ENCODE measurements around the gene ZHX3. TPM values are rescaled to one million over a fixed set of nuclear protein-coding genes. Genes with fewer than 3 reads are reported as not detected.

The ZHX3 gene
- total and polyA plus RNA-seq, 10 donors = 1.6 to 26.7 (median 12.3) TPM

DNA sequence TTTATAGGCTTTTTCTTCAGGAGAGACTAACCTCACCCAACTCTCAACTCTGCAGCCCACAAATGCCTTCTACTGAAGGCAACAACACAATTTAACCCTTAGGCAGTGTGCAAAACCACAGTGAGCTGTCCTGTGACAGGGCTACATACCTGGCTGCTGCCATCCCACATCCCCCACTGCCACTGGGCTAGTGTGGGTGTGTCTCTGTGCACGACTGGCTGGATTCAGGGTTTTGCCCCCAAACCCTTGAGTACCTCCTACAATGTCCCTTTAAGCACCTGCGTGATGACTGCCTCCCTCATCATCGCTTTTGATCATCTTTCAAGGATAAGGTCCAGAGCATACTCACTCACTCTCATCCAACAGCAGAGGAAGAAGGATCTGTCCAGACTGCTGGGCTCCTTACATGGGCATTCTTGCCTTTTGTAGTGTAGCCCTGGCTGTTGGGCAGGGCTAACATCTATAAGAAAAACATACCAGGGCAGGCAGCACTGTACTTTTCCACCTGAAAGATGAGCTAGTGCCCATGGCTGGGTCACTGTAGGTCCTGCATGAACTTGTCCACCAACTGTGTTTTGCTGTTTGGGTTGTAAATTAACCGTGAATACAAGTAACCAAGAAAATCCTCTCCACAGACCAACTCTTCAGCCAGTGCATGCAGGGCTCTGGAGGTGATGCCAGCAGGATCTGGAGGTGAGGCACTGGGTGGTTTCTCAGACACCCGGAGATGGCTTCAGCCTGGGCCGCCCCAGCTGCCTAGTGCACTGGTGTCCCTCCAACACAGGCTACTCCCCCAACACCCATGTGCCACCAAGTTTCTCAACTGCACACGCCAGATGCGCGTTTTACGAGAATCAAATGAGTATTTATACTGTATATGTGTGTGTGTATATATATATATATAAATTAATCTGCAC is 135.0 kb downstream of the ZHX3 start:
- Histone ChIP-seq H3K36me3 (peaks cover 0 to 28% (median 0%) of the 10 kb centered on the region in 6 donors), H3K9me3 (no peaks in the 10 kb centered on the region), H3K27me3 (replicated peaks in 1 of 7) (no peaks in the 10 kb centered on the region), H3K27ac (no peak overlapping the region), H3K4me1 (no peaks in the 10 kb centered on the region), H3K4me3 (no peak overlapping the region)
- TF ChIP-seq POLR2A (IDR thresholded peaks at IDR 0.05) (no peak), POLR2AphosphoS5 (IDR thresholded peaks at IDR 0.05) (peak in 1 of 3 donors; percentile 21)
- DNase-seq = peak; percentile 59
- WGBS, 5 donors = 94 to 96% (median 95%) methylated on average over 10 of the region's 10 CpGs
- intact Hi-C loops (cut with DNase I; ENCODE audit: low total_unique reads) = no loop called here

DNA sequence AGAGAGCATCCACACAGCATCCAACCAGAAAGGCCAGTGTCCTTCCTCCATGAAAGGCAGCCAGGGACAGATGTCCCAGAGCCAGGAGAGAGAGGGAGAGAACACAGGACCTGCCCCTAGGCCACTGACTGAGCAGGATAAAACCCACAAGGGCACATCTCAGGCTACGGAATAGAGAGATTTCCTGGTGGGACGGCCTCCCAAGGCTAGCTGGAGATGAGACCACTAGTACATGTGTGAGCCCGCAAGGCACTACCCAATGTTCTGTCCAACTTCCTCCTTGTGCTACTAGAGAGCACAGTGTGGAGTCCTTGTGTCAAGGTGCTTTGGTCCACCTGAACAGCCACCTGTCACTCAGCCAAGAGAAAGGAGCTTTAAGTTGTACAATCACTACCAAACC is 136.0 kb downstream of the ZHX3 start:
- no peaks in the 10 kb centered on the region for H3K9me3 ChIP-seq
- 72 to 92% (median 83%) methylated on average over 2 to 3 of the region's 3 CpGs for WGBS, 5 donors
- DNase-seq = no peak

GRCh38 chr20:41180599-41181333 is 136.8 kb downstream of the ZHX3 start:
- Histone ChIP-seq H3K4me1 (no peaks in the 10 kb centered on the region), H3K36me3 (peaks cover 0 to 45% (median 5%) of the 10 kb centered on the region in 6 donors), H3K9me3 (no peaks in the 10 kb centered on the region), H3K27ac (no peak overlapping the region), H3K4me3 (no peak overlapping the region), H3K27me3 (replicated peaks in 1 of 7) (no peaks in the 10 kb centered on the region)
- WGBS, 5 donors = 80 to 96% (median 92%) methylated on average over 6 of the region's 6 CpGs
- DNase-seq = peak; percentile 48
- TF ChIP-seq POLR2AphosphoS5 (IDR thresholded peaks at IDR 0.05) (no peak), POLR2A (IDR thresholded peaks at IDR 0.05) (no peak)
- TF ChIP-seq, protein P1, sequence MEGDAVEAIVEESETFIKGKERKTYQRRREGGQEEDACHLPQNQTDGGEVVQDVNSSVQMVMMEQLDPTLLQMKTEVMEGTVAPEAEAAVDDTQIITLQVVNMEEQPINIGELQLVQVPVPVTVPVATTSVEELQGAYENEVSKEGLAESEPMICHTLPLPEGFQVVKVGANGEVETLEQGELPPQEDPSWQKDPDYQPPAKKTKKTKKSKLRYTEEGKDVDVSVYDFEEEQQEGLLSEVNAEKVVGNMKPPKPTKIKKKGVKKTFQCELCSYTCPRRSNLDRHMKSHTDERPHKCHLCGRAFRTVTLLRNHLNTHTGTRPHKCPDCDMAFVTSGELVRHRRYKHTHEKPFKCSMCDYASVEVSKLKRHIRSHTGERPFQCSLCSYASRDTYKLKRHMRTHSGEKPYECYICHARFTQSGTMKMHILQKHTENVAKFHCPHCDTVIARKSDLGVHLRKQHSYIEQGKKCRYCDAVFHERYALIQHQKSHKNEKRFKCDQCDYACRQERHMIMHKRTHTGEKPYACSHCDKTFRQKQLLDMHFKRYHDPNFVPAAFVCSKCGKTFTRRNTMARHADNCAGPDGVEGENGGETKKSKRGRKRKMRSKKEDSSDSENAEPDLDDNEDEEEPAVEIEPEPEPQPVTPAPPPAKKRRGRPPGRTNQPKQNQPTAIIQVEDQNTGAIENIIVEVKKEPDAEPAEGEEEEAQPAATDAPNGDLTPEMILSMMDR (IDR thresholded peaks at IDR 0.05 in 8 of 11, conservative IDR thresholded peaks at IDR 0.05 in 3 of 11) = no peak
- intact Hi-C loops (cut with DNase I; ENCODE audit: low total_unique reads) = no loop called here

More for the DNA sequence above, 136.0 kb downstream of the ZHX3 start:
- no peak overlapping the region for H3K27ac ChIP-seq
- TF ChIP-seq POLR2A (IDR thresholded peaks at IDR 0.05) = no peak
- peak in 1 of 3 donors; percentile 36 for TF ChIP-seq POLR2AphosphoS5 (IDR thresholded peaks at IDR 0.05)
- TF ChIP-seq, protein P1 (IDR thresholded peaks at IDR 0.05 in 8 of 11, conservative IDR thresholded peaks at IDR 0.05 in 3 of 11) = no peak
- peaks cover 0 to 37% (median 2%) of the 10 kb centered on the region in 6 donors for H3K36me3 ChIP-seq
- no peaks in the 10 kb centered on the region for H3K4me1 ChIP-seq
- intact Hi-C loops (cut with DNase I; ENCODE audit: low total_unique reads) = no loop called here
- no peak overlapping the region for H3K4me3 ChIP-seq
- H3K27me3 ChIP-seq (replicated peaks in 1 of 7) = no peaks in the 10 kb centered on the region

- TF ChIP-seq POLR2A (IDR thresholded peaks at IDR 0.05) = no peak
- TF ChIP-seq POLR2AphosphoS5 (IDR thresholded peaks at IDR 0.05) = no peak
- TF ChIP-seq, protein P1 (IDR thresholded peaks at IDR 0.05 in 8 of 11, conservative IDR thresholded peaks at IDR 0.05 in 3 of 11) = no peak
- intact Hi-C loops (cut with DNase I; ENCODE audit: low total_unique reads) = loop anchor here (10.0 kb wide), 1 partner anchor 45 kb away; no protein-coding TSS in a partner anchor
- WGBS, 5 donors = 92 to 98% (median 96%) methylated on average over 6 to 8 of the region's 8 CpGs
- no peak overlapping the region for H3K4me3 ChIP-seq
- no peaks in the 10 kb centered on the region for H3K27me3 ChIP-seq (replicated peaks in 1 of 7)
- H3K36me3 ChIP-seq = peaks cover 0 to 53% (median 13%) of the 10 kb centered on the region in 6 donors
- no peak overlapping the region for H3K27ac ChIP-seq
- no peak for DNase-seq
- no peaks in the 10 kb centered on the region for H3K9me3 ChIP-seq
- H3K4me1 ChIP-seq = peaks cover 0 to 5% (median 0%) of the 10 kb centered on the region in 6 donors
Observed at GRCh38 chr20:41179961-41180360, 137.6 kb downstream of the ZHX3 start.

All from spleen (tissue), 11 donors.